ENCODE results near the gene TIGD4. TPM values are rescaled to one million over a fixed set of nuclear protein-coding genes. Genes with fewer than 3 reads are reported as not detected.

TIGD4 gene
- total and polyA plus RNA-seq, 2 of the 8 experiments (the other 6 are each of a cell fraction or from before 2014, with no cell fraction given): 0.42 to 2.3 TPM

GRCh38 chr4:152803541-152803940, 24.0 kb upstream of the TIGD4 start:
- POLR2A ChIA-PET (ENCODE audit: partially characterized antibody): interaction anchor here (1.1 kb wide), 1 partner anchor 15 kb away, joined by 4 read pairs; no protein-coding TSS in a partner anchor
- H3K9ac ChIP-seq (replicated peaks in 1 of 4; ENCODE audit: extremely low read depth in 1 of 4, low read depth in 3 of 4, low read length in 3 of 4): no peak overlapping the region
- H3K23me2 ChIP-seq (ENCODE audit: low read depth, low read length): no peaks in the 10 kb centered on the region
- H4K20me1 ChIP-seq (replicated peaks in 1 of 2; ENCODE audit: control insufficient read depth in 1 of 2, insufficient read depth in 2 of 2, low read length in 2 of 2): no peaks in the 10 kb centered on the region
- peaks cover 0 to 74% of the 10 kb centered on the region in 2 experiments; a peak in 3 of 4 replicates for H3K79me2 ChIP-seq (ENCODE audit: control insufficient read depth in 1 of 2, insufficient read depth in 2 of 2, low read length in 2 of 2)
- H3K36me3 ChIP-seq (ENCODE audit: control insufficient read depth in 2 of 4, insufficient read depth in 4 of 4, low read length in 3 of 4): peaks cover 0 to 2% (median 0%) of the 10 kb centered on the region in 4 experiments; a peak in 1 of 8 replicates
- H2BK20ac ChIP-seq (ENCODE audit: low read length): no peak overlapping the region
- no peaks in the 10 kb centered on the region for H3K9me3 ChIP-seq (ENCODE audit: insufficient read depth in 2 of 2, low read depth in 1 of 2, low read length in 1 of 2)
- no peak overlapping the region for H3K14ac ChIP-seq (ENCODE audit: insufficient read length)
- no peaks in the 10 kb centered on the region for H3K27me3 ChIP-seq (replicated peaks in 1 of 4; ENCODE audit: control insufficient read depth in 3 of 4, extremely low read depth in 1 of 4, insufficient read depth in 3 of 4, low read length in 3 of 4)
- H3K4me3 ChIP-seq (ENCODE audit: extremely low read depth in 1 of 4, insufficient read depth in 2 of 4, low read depth in 3 of 4, low read length in 4 of 4): no peak overlapping the region
- H4K8ac ChIP-seq (ENCODE audit: extremely low read depth, insufficient read depth, low read length): no peak overlapping the region
- H2AFZ ChIP-seq (ENCODE audit: low read length): no peak overlapping the region
- no peak for FAIRE-seq
- H4K5ac ChIP-seq (ENCODE audit: insufficient read length, low read depth, low read length): no peak overlapping the region
- H2AK5ac ChIP-seq (ENCODE audit: low read depth, low read length): no peak overlapping the region
- no peaks in the 10 kb centered on the region; the same call in 1 of the 2 replicates for H3K79me1 ChIP-seq (ENCODE audit: low read depth, low read length)
- no peak overlapping the region for H2BK12ac ChIP-seq (ENCODE audit: low read depth, low read length)
- peaks cover 0 to 4% (median 0%) of the 10 kb centered on the region in 4 experiments; a peak in 1 of 7 replicates for H3K4me1 ChIP-seq (replicated peaks in 1 of 4; ENCODE audit: control insufficient read depth in 3 of 4, insufficient read depth in 4 of 4, low read length in 3 of 4)
- no peak overlapping the region for H2BK15ac ChIP-seq (ENCODE audit: low read length)
- no peak for DNase-seq (ENCODE audit: low read depth in 1 of 2, low spot score in 2 of 2)
- no peak overlapping the region for H2BK120ac ChIP-seq (replicated peaks; ENCODE audit: low read depth, low read length)
- H3K23ac ChIP-seq (ENCODE audit: insufficient read length): no peak overlapping the region
- H3K4me2 ChIP-seq (ENCODE audit: insufficient read depth in 1 of 2, low read depth in 2 of 2, low read length in 2 of 2): no peak overlapping the region
- no peak overlapping the region for H4K91ac ChIP-seq (replicated peaks; ENCODE audit: insufficient read length, low read length)
- TF ChIP-seq USF2 (IDR thresholded peaks at IDR 0.05; ENCODE audit: low read length): no peak
- H2BK5ac ChIP-seq (ENCODE audit: low read depth, low read length): no peak overlapping the region
- H3K18ac ChIP-seq (ENCODE audit: extremely low read depth, low read length): no peak overlapping the region
- no peak overlapping the region for H3K27ac ChIP-seq (ENCODE audit: low read depth, low read length)
- H3K56ac ChIP-seq (replicated peaks; ENCODE audit: insufficient read length, low read depth, low read length): no peak overlapping the region
- 89% methylated on average over 1 of the region's 1 CpG; no CpG with 5 or more reads in 1 of the 2 experiments for WGBS, 2 experiments (ENCODE audit: extremely low coverage in 1 of 2, insufficient coverage in 1 of 2, insufficient read length in 1 of 2, insufficient replicate concordance in 2 of 2, low coverage in 1 of 2, low lambda C conversion rate in 2 of 2, missing lambda C conversion rate in 1 of 2)
- CTCF ChIA-PET (ENCODE audit: partially characterized antibody): interaction anchor here (0.7 to 1.4 kb wide), 4 partner anchors 21 to 590 kb away, joined by 3 to 7 read pairs (median 4); no protein-coding TSS in a partner anchor
- no peak overlapping the region for H3K4ac ChIP-seq (replicated peaks; ENCODE audit: insufficient read length, low read depth, low read length)
